Neuronal stem cell (in vitro differentiated cells): ENCODE data around the gene SH3TC2.
A peak's percentile ranks its signal among the peaks of the same experiment; 100 is the strongest.

Experiments
- DNase-seq: peaks from one replicate; pipeline ENCODE4 v3.0.0-alpha.2; 2013; ENCODE audit warnings: low spot score
- H2AFZ ChIP-seq: one replicate; pipeline ENCODE4 v1.6.1; 2013; ENCODE audit warnings: mild to moderate bottlenecking, low read length, inconsistent platforms
- H2AK5ac ChIP-seq: 2 replicates; pipeline ENCODE4 v1.6.1; 2013; ENCODE audit warnings: low read depth, mild to moderate bottlenecking, inconsistent platforms, low read length, moderate library complexity, mixed read lengths
- H2BK120ac ChIP-seq: 2 replicates; pipeline ENCODE4 v1.6.1; 2013; ENCODE audit warnings: low read depth, mild to moderate bottlenecking, inconsistent platforms, low read length, moderate library complexity, mixed read lengths
- H2BK12ac ChIP-seq: one replicate; pipeline ENCODE4 v1.6.1; 2013; ENCODE audit warnings: low read length, inconsistent platforms
- H2BK15ac ChIP-seq: 2 replicates; pipeline ENCODE4 v1.6.1; 2013; ENCODE audit warnings: mild to moderate bottlenecking, low read length, inconsistent platforms, mixed read lengths
- H2BK5ac ChIP-seq: one replicate; pipeline ENCODE4 v1.6.1; 2013; ENCODE audit warnings: inconsistent platforms, mild to moderate bottlenecking, low read length, moderate library complexity
- H3K14ac ChIP-seq: one replicate; pipeline ENCODE4 v1.6.1; 2013; ENCODE audit warnings: low read length, inconsistent platforms
- H3K18ac ChIP-seq: 2 replicates; pipeline ENCODE4 v1.6.1; 2013; ENCODE audit warnings: low read length, inconsistent platforms
- H3K23ac ChIP-seq: 2 replicates; pipeline ENCODE4 v1.6.1; 2013; ENCODE audit warnings: low read depth, mild to moderate bottlenecking, mixed read lengths, low read length, inconsistent platforms; ENCODE audit not compliant: poor library complexity
- H3K27ac ChIP-seq: replicated peaks from 3 replicates; pipeline ENCODE4 v1.5.1; 2013; ENCODE audit warnings: low read length, inconsistent platforms
- H3K27me3 ChIP-seq, 3 experiments: 2 replicates each; pipeline ENCODE4 v1.6.1; 2013; ENCODE audit warnings: low read length in 3 of 3, mild to moderate bottlenecking in 2 of 3, inconsistent platforms in 1 of 3, low read depth in 1 of 3, mixed read lengths in 1 of 3, moderate library complexity in 1 of 3; ENCODE audit not compliant: control insufficient read depth in 3 of 3, insufficient read depth in 3 of 3
- H3K36me3 ChIP-seq, 2 donors: replicated peaks in 1 of 2; 2 replicates each; pipeline ENCODE4 v1.6.1; 2013; ENCODE audit warnings: low read length in 2 of 2; ENCODE audit not compliant: control insufficient read depth in 2 of 2, insufficient read depth in 2 of 2
- H3K4ac ChIP-seq: 2 replicates; pipeline ENCODE4 v1.6.1; 2013; ENCODE audit warnings: inconsistent platforms, mild to moderate bottlenecking, low read length, moderate library complexity
- H3K4me1 ChIP-seq, 2 donors: 1 replicate in 1 of 2; 2 replicates in 1 of 2; pipeline ENCODE4 v1.6.1; 2013; ENCODE audit warnings: low read length in 2 of 2, low read depth in 1 of 2; ENCODE audit not compliant: control insufficient read depth in 2 of 2, insufficient read depth in 1 of 2
- H3K4me2 ChIP-seq: one replicate; pipeline ENCODE4 v1.6.1; 2013; ENCODE audit warnings: mild to moderate bottlenecking, low read length, inconsistent platforms; ENCODE audit not compliant: insufficient read depth, poor library complexity, severe bottlenecking
- H3K4me3 ChIP-seq, 2 donors: 2 replicates each; pipeline ENCODE4 v1.5.1; 2013; ENCODE audit warnings: low read length in 2 of 2, mild to moderate bottlenecking in 2 of 2, inconsistent platforms in 1 of 2, moderate library complexity in 1 of 2
- H3K79me1 ChIP-seq: one replicate; pipeline ENCODE4 v1.6.1; 2013; ENCODE audit warnings: low read depth, mild to moderate bottlenecking, inconsistent platforms, low read length, moderate library complexity
- H3K9ac ChIP-seq: one replicate; pipeline ENCODE4 v1.6.1; 2013; ENCODE audit warnings: mild to moderate bottlenecking, low read depth, low read length, inconsistent platforms; ENCODE audit not compliant: poor library complexity
- H3K9me3 ChIP-seq, 2 donors: replicated peaks in 1 of 2; 2 replicates each; pipeline versions ENCODE3 to v1.6.1; 2013; ENCODE audit warnings: low read length in 2 of 2, mild to moderate bottlenecking in 2 of 2, inconsistent platforms in 1 of 2, low read depth in 1 of 2, mixed read lengths in 1 of 2, moderate library complexity in 1 of 2; ENCODE audit not compliant: control insufficient read depth in 2 of 2, insufficient read depth in 1 of 2
- H4K8ac ChIP-seq: one replicate; pipeline ENCODE4 v1.6.1; 2013; ENCODE audit warnings: low read depth, mild to moderate bottlenecking, inconsistent platforms, low read length, moderate library complexity
- H4K91ac ChIP-seq: one replicate; pipeline ENCODE4 v1.6.1; 2013; ENCODE audit warnings: low read length, low read depth, mild to moderate bottlenecking, inconsistent platforms; ENCODE audit not compliant: poor library complexity
- WGBS, 2 donors: extraction: QIAGEN DNeasy Blood & Tissue Kit; methylation state at CpG; one replicate each; pipeline ENCODE4 v1.1.7; 2013; ENCODE audit warnings: missing lambda C conversion rate in 2 of 2, mixed read lengths in 1 of 2; ENCODE audit not compliant: insufficient read length in 2 of 2, insufficient replicate concordance in 1 of 2; ENCODE audit errors: extremely low coverage in 2 of 2; 5-methylcytosine and 5-hydroxymethylcytosine counted together

The SH3TC2 gene

GRCh38 chr5:149063896-149064478 lies 1.1 kb upstream of the SH3TC2 start:
- H3K27ac ChIP-seq = no peak overlapping the region
- no peaks in the 10 kb centered on the region for H3K27me3 ChIP-seq
- H2AK5ac ChIP-seq = no peak overlapping the region
- H4K91ac ChIP-seq = no peak overlapping the region
- H4K8ac ChIP-seq = no peak overlapping the region
- no peaks in the 10 kb centered on the region for H3K79me1 ChIP-seq
- no peak overlapping the region for H3K4ac ChIP-seq
- no peak overlapping the region for H3K18ac ChIP-seq
- H3K36me3 ChIP-seq = no peaks in the 10 kb centered on the region
- WGBS, 2 donors = no CpG with 5 or more reads among the region's 2 CpGs
- H2BK5ac ChIP-seq = no peak overlapping the region
- no peak overlapping the region for H2BK12ac ChIP-seq
- H3K14ac ChIP-seq = no peak overlapping the region
- H2BK15ac ChIP-seq = no peak overlapping the region
- no peak overlapping the region for H2BK120ac ChIP-seq
- no peak overlapping the region for H3K9ac ChIP-seq
- DNase-seq = no peak
- no peak overlapping the region for H2AFZ ChIP-seq
- H3K9me3 ChIP-seq = no peaks in the 10 kb centered on the region
- H3K4me1 ChIP-seq = peaks cover 0 to 12% of the 10 kb centered on the region in 2 donors
- no peak overlapping the region for H3K4me3 ChIP-seq
- no peak overlapping the region for H3K23ac ChIP-seq
- no peak overlapping the region for H3K4me2 ChIP-seq

DNA sequence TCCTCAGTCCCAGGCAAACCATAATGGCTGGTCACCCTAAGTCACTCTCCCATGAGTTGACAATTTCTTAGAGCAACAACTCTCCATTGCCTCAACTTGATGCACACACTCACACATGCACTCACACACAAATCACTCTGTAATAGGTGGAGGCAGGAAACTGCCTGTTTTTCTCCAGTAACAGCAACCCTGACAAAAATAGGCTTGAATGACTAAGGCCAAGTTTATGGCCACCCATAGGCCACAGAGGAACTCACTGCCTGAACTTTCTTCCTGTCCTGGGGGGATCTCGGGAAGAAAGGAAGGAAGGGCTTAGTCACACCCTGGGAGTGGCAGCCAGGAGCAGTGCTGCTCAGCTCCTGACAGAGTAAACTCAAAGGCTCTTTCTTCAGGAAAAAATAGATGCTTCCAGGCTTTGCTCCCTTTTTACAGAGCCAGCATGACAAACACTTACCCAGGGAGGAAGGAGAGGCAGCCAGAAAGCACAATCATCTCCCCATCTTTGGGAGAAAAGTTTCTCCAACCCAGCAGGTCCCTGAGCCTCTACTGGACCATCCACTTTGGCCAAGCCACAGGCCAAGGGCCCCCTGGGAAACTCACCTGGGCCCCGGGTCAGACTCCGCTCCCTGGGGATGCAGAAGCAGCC lies 368 bp downstream of the SH3TC2 start:
- Histone ChIP-seq H3K79me1 (no peaks in the 10 kb centered on the region), H2BK120ac (no peak overlapping the region), H3K14ac (no peak overlapping the region), H4K8ac (no peak overlapping the region), H3K27ac (peak overlapping the region; percentile 37), H4K91ac (no peak overlapping the region), H3K4me1 (peaks cover 0 to 12% of the 10 kb centered on the region in 2 donors), H3K36me3 (no peaks in the 10 kb centered on the region), H3K9ac (no peak overlapping the region), H2AK5ac (no peak overlapping the region), H3K27me3 (no peaks in the 10 kb centered on the region), H2BK15ac (peak overlapping the region; percentile 7), H3K4me2 (no peak overlapping the region), H3K23ac (no peak overlapping the region), H2AFZ (no peak overlapping the region), H2BK12ac (no peak overlapping the region), H2BK5ac (no peak overlapping the region), H3K4ac (no peak overlapping the region), H3K18ac (peak overlapping the region; percentile 54), H3K9me3 (peaks cover 0 to 5% of the 10 kb centered on the region in 2 donors), H3K4me3 (no peak overlapping the region)
- no CpG with 5 or more reads among the region's 3 CpGs for WGBS, 2 donors
- no peak for DNase-seq

DNA sequence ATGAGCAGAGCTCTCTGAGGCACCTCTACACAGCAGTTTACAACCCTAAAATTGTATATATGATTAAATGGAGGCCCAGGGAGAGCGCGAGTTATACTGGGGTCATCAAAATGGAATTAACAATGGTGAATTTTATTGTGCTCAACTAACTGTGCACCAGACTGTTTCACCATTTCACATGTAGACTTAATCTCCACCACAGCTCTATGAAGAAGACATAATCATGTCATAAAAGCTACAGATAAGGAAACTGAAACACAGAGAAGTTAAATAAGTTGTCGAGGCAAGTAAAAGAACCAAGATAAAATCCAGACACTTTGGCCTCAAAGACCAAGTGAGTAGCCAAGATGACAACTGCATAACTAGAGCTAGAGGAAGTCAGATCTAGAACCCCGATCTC lies 1.5 kb downstream of the SH3TC2 start:
- H2BK15ac ChIP-seq = no peak overlapping the region
- H3K27ac ChIP-seq = no peak overlapping the region
- no peak overlapping the region for H2BK5ac ChIP-seq
- no peaks in the 10 kb centered on the region for H3K27me3 ChIP-seq
- no peak overlapping the region for H3K23ac ChIP-seq
- H4K91ac ChIP-seq = no peak overlapping the region
- no peak overlapping the region for H2AK5ac ChIP-seq
- H3K36me3 ChIP-seq = no peaks in the 10 kb centered on the region
- no peak overlapping the region for H3K4me3 ChIP-seq
- no peak overlapping the region for H3K9ac ChIP-seq
- H3K18ac ChIP-seq = no peak overlapping the region
- H3K9me3 ChIP-seq = peaks cover 0 to 5% of the 10 kb centered on the region in 2 donors
- DNase-seq = no peak
- no peak overlapping the region for H3K4me2 ChIP-seq
- no peaks in the 10 kb centered on the region for H3K79me1 ChIP-seq
- H3K4me1 ChIP-seq = peaks cover 0 to 12% of the 10 kb centered on the region in 2 donors
- no CpG with 5 or more reads among the region's 4 CpGs for WGBS, 2 donors
- no peak overlapping the region for H2AFZ ChIP-seq
- H2BK12ac ChIP-seq = no peak overlapping the region
- no peak overlapping the region for H3K14ac ChIP-seq
- H3K4ac ChIP-seq = no peak overlapping the region
- H2BK120ac ChIP-seq = no peak overlapping the region
- H4K8ac ChIP-seq = no peak overlapping the region

GRCh38 chr5:149060325-149060724 lies 2.5 kb downstream of the SH3TC2 start:
- peaks cover 0 to 12% of the 10 kb centered on the region in 2 donors for H3K4me1 ChIP-seq
- no peak overlapping the region for H2BK120ac ChIP-seq
- H3K4me2 ChIP-seq = no peak overlapping the region
- H2AFZ ChIP-seq = no peak overlapping the region
- H3K36me3 ChIP-seq = no peaks in the 10 kb centered on the region
- peaks cover 0 to 5% of the 10 kb centered on the region in 2 donors for H3K9me3 ChIP-seq
- H2BK12ac ChIP-seq = no peak overlapping the region
- no peak overlapping the region for H2BK15ac ChIP-seq
- no peak overlapping the region for H4K91ac ChIP-seq
- no peak overlapping the region for H2AK5ac ChIP-seq
- no peak overlapping the region for H3K4me3 ChIP-seq
- H2BK5ac ChIP-seq = no peak overlapping the region
- H3K23ac ChIP-seq = no peak overlapping the region
- H4K8ac ChIP-seq = no peak overlapping the region
- no peak overlapping the region for H3K9ac ChIP-seq
- no peak overlapping the region for H3K14ac ChIP-seq
- no peak for DNase-seq
- WGBS, 2 donors = no CpG with 5 or more reads among the region's 1 CpG
- no peaks in the 10 kb centered on the region for H3K27me3 ChIP-seq
- H3K18ac ChIP-seq = no peak overlapping the region
- H3K27ac ChIP-seq = no peak overlapping the region
- no peak overlapping the region for H3K4ac ChIP-seq
- H3K79me1 ChIP-seq = no peaks in the 10 kb centered on the region
